GM10847 (cell line): Measurements from ENCODE around the gene TRNAU1AP.

Experiments used
- POLR2A ChIP-seq: IDR thresholded peaks from 2 replicates; pipeline ENCODE4 v1.6.1; 2011; ENCODE audit not compliant: insufficient read length; ENCODE audit errors: extremely low read depth

The TRNAU1AP gene

DNA sequence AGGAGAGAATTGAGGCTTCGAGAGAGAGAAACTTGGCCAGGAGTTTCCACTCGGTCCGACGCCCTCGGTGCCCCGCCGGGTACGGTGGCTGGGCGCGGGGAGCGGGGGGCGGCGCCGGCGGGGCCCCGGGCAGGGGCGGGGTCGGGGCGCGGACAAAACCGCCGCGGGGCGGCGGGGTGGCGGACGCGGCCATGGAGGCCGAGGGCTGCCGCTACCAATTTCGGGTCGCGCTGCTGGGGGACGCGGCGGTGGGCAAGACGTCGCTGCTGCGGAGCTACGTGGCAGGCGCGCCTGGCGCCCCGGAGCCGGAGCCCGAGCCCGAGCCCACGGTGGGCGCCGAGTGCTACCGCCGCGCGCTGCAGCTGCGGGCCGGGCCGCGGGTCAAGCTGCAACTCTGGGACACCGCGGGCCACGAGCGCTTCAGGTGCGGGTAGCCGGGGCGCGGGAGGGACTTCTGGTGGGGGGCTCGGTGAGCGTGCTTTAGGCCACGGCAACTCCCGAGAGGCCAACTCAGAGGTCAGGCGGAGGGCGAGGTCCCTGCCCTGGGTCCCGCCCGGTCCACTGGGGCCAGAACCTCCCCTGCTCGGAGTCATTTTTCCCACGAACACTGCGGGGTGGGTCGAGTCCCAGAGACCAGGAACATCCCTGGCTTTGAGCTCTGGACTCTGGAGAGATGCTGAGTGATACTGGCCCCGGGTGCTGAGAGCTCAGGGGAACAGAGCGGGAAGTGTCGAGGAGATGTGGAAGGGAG, 39.6 kb downstream of the TRNAU1AP start:
- TF ChIP-seq POLR2A: no peak

DNA sequence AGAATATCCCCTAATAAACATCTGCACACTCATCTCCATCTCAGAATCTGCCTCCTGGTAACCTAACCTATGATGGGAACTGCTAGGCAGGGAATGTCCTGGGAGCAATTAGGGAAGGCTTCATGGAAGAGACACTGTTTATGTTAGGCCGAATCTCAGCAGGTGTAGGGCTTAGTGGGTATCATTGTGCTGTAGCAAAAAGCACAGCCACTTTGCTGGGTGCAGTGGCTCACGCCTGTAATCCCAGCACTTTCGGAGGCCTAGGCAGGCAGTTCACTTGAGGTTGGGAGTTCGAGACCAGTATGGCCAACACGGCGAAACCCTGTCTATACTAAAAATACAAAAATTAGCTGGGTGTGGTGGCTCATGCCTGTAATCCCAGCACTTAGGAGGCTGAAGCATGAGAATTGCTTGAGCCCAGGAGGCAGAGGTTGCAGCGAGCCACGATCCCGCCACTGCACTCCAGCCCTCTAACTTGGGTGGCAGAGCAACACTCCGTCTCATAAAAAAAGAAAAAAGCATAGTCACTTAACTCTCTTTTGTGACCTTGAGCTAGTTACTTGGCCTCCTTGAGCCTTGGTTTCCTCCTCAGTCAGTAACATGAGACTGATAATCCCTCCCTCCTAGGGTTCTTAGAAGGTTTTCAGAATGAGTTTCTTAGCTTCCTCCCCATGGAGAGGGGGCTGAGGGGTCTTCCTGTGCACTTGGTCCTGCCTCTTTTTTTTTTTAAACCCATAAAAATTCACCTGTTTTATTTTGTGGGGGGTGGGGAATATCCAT, 42.7 kb downstream of the TRNAU1AP start:
- no peak for TF ChIP-seq POLR2A

DNA sequence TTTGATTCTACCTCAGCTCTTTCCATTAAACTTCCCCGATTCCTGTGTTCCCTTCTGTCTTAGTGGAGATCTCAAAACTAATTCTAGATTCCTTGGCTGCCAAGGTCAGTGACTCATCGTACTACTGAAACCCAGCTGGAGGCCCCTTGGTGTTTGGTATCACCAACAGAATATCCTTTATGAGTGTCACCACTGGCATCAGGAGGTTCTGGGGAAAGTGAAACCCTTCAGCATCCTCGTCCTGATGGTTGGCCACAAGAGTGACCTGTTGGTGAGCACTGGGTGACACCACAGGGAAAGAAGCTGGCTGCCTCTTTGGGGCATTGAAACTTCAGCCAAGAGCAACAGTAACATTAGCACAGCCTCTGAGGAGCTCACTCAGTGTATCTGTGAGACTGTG, 48.8 kb downstream of the TRNAU1AP start:
- TF ChIP-seq POLR2A: no peak

DNA sequence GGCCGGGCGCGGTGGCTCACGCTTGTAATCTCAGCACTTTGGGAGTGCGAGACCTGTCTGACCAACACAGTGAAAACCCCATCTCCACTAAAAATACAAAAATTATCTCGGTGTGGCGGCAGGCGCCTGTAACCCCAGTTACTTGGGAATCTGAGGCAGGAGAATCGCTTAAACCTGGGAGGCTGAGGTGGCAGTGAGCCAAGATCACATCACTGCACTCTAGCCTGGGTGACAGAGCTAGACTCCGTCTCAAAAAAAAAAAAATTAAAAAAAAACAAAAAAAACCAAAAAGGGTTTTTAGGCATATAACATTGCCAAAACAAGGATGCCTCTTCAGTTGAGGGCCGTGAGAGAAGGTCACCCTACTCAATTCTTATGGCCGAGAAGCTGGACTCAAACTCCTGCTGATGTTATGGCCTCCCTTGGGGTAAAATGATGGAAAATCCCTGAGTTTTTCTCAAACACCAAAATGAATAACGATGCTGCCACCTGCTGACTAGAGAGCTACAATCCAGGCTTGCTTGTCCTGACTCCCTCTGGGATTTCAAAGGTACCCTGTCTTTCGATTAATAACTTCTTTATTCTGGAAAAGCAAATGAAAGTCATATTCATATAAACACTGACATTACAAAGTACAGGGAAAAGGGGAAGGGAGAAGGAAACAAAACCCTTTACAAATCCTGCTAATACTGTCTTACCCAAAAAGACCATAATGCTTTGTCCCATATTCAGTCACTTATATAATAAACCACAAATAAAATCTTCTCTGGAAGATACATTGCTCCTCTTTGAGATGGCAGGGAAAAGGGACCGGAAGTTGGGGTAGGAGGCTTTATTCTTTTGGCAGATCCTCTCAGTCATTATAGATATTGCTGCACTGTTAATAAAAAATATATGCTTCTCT, 49.9 kb downstream of the TRNAU1AP start:
- no peak for TF ChIP-seq POLR2A

DNA sequence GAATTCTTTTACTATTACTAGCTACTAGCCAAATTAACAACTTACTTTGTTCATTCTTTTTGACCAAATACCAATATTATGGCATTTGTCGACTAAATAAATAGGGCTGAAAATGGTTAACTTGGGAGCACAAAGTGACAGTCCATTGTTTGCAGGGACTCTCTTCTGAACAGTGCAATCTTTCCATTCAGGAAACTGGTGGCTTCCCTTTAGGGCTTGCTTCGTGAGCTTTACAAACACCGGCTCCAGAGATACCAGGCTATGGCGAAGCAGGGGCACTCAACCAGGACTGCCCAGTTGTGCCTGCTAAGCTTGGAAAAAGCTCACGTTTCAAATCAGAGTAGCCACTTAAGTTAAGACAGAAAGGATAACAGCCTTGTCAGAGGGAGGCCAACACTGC, 51.5 kb downstream of the TRNAU1AP start:
- no peak for TF ChIP-seq POLR2A

DNA sequence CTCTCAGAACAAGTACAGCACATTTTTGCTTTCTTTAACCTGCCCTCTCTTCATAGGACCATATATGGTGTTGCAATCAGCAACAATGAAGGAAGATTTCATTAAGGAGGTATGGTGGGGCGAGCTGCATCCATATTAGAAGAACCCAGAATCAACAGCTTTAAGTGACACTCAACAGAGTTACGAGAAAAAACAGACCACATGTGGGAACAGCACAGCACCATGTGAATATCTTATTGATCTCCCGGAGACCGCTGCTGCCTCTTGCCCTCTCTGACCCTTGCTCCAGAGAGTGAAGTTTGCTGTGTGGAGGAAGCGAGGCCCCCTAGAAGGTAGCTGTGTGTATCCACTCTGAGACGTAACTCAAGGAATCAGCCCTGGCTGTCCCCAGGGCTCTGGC, 52.1 kb downstream of the TRNAU1AP start:
- TF ChIP-seq POLR2A: no peak

DNA sequence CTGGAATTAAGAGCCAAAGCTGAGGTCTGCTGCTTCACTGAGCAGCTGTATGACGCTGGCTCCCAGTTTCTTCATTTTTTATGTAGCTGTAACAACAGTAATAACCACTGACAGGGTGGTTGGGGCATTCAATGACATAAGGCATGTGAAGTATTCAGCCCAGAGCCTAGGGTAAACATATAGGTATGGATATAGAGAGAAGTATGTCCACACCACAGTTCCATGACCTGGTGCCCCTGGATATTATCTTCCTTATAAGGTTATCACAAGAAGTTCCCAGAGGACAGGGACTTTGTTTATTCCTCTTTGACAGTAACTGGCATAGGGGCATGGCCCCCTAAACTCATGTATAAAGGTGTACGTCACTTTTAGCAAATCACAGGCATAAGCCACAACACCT, 53.9 kb downstream of the TRNAU1AP start:
- TF ChIP-seq POLR2A: no peak

DNA sequence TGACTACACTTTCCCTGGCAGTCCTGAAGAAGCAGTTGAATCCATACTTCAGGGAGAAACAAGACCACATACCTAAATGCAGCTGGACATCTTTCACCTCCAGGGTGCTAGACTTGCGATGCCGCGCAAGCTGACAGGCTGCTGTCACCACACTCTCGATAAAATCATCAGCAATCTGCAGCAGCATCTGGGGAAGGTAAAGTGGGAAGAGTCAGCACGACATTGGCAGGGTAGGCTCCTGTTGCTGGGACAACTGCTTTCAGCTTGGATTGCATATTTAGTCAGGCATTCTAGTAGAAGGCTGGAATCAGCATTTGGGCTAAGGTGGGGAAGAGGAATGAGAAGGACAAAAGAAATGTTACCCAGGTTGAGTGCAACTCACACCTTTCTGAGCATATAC, 60.3 kb downstream of the TRNAU1AP start:
- no peak for TF ChIP-seq POLR2A
